Activated effector memory CD4-positive, alpha-beta T cell treated with Interleukin-2 at 50 U/mL for 16 hours (primary cell): ENCODE data around the gene INPP5B.

Experiments
- DNase-seq: peaks from one replicate; pipeline ENCODE4 v3.0.0-alpha.2; 2020

INPP5B gene

DNA sequence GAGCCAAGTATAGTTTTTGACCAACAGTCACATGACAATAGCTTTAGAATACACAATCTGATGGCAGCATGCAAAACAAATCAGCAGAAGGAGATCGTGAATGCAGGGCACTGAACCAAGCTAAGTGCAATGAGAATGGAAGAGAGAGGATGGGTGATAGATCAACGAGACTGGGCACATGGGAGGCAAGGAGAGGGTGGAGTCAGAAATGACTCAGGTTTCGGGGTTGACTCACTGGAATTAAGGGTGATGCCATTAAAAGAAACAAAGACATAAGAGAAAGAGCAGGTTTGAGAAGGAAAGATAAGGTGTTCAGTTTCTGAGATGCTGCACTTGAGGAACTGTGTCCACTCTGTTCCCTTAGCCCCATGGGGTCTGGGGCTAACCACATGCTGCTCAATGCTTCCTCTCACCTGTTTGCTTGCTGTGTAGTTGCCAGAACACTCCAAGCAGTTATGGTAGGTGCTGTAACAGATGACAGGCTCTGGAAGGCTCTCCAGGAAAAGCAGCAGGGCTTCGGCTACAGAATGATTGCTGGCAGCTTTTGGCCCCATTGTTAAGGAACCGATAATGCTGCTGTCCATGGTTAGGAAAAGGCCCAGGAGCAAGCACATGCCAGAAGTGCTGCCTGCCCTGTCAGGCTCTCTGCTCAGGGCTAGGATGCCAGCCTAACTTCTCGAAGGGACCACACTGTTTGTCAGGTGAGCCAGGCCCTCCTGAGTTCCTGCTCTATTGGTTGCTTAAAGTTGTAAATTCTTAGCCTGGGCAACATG lies 81.3 kb downstream of the INPP5B start:
- DNase-seq = no peak

GRCh38 chr1:37862330-37862729 lies 84.5 kb downstream of the INPP5B start:
- no peak for DNase-seq

- DNase-seq = no peak
Observed at GRCh38 chr1:37861151-37861550, 85.7 kb downstream of the INPP5B start.

GRCh38 chr1:37860346-37860666 lies 86.5 kb downstream of the INPP5B start:
- DNase-seq = no peak

DNA sequence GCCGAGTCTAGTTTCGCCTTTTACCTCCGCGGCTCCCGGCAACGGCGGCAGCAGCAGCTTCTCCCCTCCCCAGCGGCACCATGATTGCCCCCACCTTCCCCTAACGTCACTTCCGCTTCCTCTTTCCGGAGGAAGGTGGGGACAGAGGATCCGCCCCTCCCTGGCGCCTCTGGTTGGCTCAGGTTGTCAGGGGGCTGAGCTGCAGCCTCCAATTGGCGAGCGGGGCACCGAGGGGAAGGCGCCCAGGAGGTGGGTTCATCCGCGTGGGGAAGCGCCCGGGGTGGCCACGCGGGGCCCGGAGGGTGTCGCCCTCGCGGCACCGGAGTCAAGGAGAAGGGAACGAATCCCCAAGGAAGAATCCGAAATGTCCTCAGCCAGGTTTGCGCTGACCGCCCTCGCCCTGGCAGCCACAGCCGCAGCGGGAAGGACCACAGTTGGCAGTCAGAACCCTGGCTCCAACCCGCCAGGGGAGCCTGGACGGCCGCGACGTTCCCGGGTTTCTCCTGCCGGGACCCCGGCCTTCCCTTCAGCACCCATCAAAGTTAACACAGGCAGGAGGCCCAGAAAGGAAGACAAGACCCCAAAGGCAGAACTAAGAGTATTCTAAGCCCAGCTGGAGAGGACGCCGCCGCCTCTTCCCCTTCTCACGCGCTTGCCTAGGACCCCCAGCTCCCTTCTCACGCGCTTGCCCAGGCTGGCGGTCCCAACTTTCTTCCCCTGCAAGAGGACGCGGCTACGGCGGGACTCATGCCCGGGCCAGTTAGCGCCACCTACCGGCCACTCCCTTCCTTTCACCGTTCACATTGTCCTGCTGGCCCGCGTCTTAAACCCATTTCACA lies 87.1 kb downstream of the INPP5B start, which contains the start of gene MTF1:
Gene MTF1, minus strand, starts transcription at position 86 of the 839 bp plus-strand sequence. CDS start 1,934 bp downstream, outside the sequence.
- peak; percentile 95 for DNase-seq

DNA sequence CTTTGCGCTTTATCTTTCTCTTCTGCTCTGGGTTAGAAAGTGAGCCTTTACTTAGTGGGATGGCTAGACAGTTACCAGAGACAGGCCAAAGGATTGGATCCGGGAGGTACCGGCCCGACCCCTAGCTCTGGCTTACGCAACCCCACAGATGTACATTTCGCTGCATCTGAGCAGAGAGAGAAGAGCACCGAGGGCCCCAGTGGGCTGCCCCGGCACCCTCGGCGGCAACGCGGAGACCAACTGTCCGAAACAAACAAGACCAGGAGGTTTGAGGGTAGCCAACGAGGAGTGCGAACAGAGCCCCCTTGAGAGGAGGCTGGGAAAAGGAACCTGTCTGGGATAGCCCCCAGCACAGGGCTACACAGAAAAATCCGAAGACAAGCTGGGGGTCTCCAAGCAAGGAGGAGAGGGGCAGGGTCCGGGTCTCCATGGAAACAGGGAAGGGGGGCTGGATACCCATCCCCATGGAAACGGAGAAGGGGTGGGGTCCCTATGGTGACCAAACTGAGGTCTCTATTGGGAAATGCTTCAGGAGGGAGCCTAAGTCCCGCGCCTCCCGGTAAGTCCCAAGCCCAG lies 87.8 kb downstream of the INPP5B start:
- DNase-seq = no peak

GRCh38 chr1:37854406-37854805 lies 92.4 kb downstream of the INPP5B start:
- DNase-seq = no peak

DNA sequence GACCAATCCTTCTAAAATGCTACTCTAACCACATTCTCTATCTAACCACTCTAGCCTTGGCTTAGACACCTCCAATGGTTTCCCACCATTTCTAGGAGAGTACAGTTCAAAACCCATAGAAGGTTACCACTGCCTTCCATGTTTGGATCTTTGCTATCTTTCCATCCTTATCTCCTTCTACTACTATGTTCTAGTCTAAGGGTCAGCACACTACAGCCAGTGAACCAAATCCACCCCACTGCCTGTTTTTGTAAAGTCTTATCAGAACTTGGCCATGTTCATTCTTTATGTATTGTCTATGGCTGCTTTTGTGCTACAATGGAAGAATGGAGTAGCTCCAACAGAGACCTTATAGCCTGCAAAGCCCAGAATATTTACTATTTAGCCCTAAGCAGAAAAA lies 93.7 kb downstream of the INPP5B start:
- no peak for DNase-seq

GRCh38 chr1:37851782-37852210 lies 95.1 kb downstream of the INPP5B start:
- no peak for DNase-seq

DNA sequence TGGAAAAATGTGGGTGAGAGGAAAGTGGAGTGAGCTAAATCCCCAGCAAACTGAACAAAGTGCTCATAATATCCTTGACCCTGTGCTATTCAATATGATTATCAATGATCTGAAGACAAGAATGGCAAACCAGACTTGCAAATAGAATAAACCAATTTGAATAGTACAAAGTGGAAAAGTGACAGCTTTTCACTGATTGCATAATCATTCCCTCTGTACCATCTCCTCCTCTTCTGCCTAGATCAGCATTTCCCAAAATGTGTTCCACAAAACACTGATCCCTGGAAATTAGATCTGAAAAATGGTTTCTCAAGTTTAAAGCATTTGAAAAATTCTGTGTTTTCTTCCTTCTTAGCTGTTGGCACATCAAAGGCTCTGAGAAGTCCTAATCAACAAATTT lies 95.6 kb downstream of the INPP5B start:
- DNase-seq = no peak

- DNase-seq = no peak
Observed at GRCh38 chr1:37850352-37850955, 96.4 kb downstream of the INPP5B start.

- no peak for DNase-seq
Observed at GRCh38 chr1:37849480-37849879, 97.4 kb downstream of the INPP5B start.

DNA sequence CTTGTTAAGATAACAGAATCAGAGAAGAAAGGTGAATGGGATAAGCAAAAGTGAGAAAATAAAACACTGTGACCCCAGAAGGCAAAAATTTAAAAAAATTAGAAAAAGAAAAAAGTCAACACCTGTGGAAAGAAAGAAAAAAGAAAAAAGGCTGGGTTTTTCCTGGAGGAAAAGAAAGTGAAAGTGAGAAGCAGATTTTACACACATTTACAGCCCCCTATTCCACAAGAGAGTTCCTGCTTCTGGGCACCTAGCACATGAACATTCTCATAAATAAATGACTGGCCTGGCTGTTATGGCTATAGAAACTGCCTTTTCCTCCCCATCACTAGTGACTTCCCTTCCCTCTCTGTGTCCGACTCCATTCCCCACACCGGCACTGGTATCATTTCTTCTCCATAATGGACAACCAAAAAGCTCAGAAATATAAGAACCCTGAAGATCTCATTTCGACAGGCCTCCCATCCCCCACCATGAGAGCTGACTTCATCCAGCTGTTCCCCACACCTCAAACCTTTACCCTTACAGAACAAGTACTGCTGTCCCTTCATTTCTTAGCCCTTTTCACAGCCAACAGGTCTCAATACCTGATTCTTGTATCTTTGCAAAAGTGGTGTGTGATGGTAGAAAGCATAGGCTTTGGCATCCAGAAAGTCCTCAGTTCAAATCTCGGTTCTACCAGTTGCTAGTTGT lies 100.1 kb downstream of the INPP5B start:
- no peak for DNase-seq

DNA sequence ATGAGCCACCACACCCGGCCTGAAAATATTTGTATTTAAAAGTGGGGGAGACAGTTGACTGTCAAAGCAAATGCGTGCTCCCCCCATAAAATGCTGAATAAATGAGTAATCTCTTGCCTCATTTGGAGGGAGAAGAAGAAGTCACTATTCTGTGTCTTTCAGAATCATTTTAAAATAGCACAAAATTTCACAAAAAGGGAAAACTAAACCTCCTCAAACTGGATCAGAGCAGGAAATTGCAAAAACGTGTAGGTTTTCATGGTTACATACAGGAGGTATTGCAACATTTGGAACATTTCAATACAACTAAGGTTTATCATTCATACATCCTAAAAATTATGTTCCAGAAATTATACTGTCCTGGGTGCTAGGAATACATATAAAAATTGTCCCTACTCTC lies 101.1 kb downstream of the INPP5B start:
- DNase-seq = no peak

- no peak for DNase-seq
Observed at GRCh38 chr1:37845049-37845646, 101.7 kb downstream of the INPP5B start.

GRCh38 chr1:37844536-37844935 lies 102.3 kb downstream of the INPP5B start:
- DNase-seq = no peak

DNA sequence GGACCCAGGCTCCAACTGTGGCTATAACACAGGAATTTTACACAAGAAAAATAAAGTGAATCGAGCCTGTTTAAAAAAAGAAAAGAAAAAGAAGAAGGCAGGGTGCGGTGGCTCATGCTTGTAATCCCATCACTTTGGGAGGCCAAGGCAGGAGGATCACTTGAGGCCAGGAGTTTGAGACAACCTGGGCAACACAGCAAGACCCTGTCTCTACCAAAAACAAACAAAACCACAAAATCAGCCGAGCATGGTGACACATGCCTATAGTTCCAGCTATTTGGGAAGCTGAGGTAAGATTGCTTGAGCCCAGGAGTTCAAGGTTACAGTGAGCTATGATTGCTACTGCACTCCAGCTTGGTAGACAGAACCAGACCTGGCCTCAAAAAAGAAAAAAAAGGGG lies 105.2 kb downstream of the INPP5B start:
- DNase-seq = no peak

DNA sequence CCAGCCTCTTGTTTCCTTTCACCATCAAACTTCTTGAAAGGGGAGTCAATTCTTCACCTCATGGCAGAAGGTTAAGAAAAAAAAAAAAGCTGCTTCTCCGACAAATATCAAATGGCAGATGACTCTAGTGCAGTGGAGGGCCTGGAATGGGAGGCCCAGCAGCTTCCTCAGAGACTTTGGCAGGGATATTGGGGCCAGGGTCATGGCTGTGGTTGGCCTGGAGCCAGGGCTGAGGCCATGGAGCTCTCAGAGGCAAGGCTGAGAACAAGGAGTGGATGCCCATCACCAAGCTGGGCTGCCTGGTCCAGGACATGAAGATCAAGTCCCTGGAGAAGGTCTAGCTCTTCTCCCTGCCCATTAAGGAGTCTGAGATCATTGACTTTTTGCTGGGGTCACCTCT lies 106.1 kb downstream of the INPP5B start:
- DNase-seq = no peak

GRCh38 chr1:37839676-37840075 lies 107.2 kb downstream of the INPP5B start:
- no peak for DNase-seq

DNA sequence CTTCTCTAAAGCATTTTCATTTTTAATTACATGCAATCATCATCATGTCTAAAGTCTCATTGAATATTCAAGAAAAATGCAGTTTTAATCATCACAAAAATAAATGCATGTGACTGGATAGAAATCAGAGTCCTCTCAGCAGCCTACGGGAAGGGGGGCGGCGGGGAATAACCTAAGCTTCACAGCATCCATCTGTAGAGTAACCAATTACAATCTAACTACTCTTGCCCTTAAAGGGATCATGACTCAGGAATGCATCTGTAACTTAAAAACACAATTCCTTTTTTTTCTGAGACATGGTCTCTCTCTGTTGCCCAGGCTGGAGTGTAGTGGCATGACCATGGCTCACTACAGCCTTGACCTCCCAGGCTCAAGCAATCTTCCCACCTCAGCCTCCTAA lies 110.1 kb downstream of the INPP5B start:
- DNase-seq = no peak

DNA sequence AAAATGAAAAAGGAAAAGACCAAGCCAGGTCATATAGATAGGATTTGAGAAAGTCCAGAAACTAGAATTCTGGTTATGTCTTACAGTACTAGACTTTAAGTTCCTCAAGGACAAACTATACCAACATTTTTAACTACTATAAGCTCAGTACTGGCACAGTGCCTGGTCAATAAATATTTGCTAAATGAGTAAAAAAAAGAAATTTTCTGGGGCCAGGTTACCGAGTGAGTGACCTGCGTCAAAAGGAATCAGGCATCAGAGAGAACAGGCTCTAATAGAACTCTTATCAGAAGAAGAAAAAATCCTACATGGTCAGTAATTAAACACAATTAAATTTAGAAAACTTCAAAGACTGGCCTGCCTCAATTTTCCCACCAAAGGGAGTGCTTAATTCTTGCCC lies 115.0 kb downstream of the INPP5B start:
- no peak for DNase-seq

DNA sequence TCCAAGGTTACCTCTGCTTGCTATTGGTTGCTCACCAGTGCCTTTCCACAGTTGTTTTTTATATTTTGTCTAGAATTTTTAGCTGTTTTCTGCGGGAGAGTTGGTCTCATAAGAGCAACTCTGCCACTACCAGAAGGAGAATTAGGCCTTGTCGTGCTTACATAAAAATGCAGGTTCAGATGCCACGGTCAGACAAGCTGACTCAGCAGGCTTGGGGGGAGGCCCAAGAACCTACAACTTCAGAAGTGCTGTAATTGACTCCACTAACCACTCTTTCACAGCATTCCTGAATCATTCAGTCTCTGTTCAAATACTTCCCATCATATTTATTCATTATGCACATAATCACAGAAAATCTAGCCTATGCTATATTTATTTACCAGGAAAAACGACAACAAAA lies 115.7 kb downstream of the INPP5B start:
- no peak for DNase-seq
